Neural cell (in vitro differentiated cells): Measurements from ENCODE around the gene ITPR2. TPM values are rescaled to one million over a fixed set of nuclear protein-coding genes. Genes with fewer than 3 reads are reported as not detected.

Experiments
- H2AFZ ChIP-seq: fragments of 200-600, 300-800 bp; sonication (generic), shearing (Covaris generic); 2 replicates; pipeline ENCODE4 v1.6.0; 2014; ENCODE audit warnings: low read depth, mild to moderate bottlenecking, antibody characterized with exemption, low read length, moderate library complexity
- H3F3A ChIP-seq: fragments of 200-600 bp; shearing (Covaris generic); 2 replicates; pipeline ENCODE4 v1.6.1; 2016; ENCODE audit warnings: mild to moderate bottlenecking, moderate library complexity, mixed read lengths, antibody characterized with exemption, low read length; ENCODE audit not compliant: insufficient read depth, poor library complexity, severe bottlenecking
- H3K27ac ChIP-seq: fragments of 200-600, 300-800 bp; sonication (generic), shearing (Covaris generic); 2 replicates; pipeline ENCODE4 v1.5.1; 2014; ENCODE audit warnings: mild to moderate bottlenecking, low read length, moderate library complexity
- H3K27me3 ChIP-seq: fragments of 300-800, 200-600 bp; sonication (generic), shearing (Covaris generic); 2 replicates; pipeline ENCODE4 v1.6.0; 2014; ENCODE audit warnings: mild to moderate bottlenecking, low read depth, low read length, moderate library complexity; ENCODE audit not compliant: insufficient read depth
- H3K36me3 ChIP-seq: fragments of 300-800, 200-600 bp; sonication (generic), shearing (Covaris generic); 2 replicates; pipeline ENCODE4 v1.5.1; 2014; ENCODE audit warnings: mild to moderate bottlenecking, antibody characterized with exemption, low read length, moderate library complexity; ENCODE audit not compliant: insufficient read depth
- H3K4me2 ChIP-seq: fragments of 300-800, 200-600 bp; sonication (generic), shearing (Covaris generic); 2 replicates; pipeline ENCODE4 v1.6.0; 2014; ENCODE audit warnings: mild to moderate bottlenecking, low read length
- H3K4me3 ChIP-seq: fragments of 300-800, 200-600 bp; sonication (generic), shearing (Covaris generic); 2 replicates; pipeline ENCODE4 v1.5.1; 2014; ENCODE audit warnings: mild to moderate bottlenecking, low read length, moderate library complexity
- H3K79me2 ChIP-seq: fragments of 200-600 bp; shearing (Covaris generic); replicated peaks from 2 replicates; pipeline ENCODE4 v1.6.0; 2014; ENCODE audit warnings: mild to moderate bottlenecking, low read length, moderate library complexity; ENCODE audit not compliant: insufficient read depth
- H3K9ac ChIP-seq: fragments of 300-800, 200-600 bp; sonication (generic), shearing (Covaris generic); 2 replicates; pipeline ENCODE4 v1.6.1; 2016; ENCODE audit warnings: mild to moderate bottlenecking, low read length, mixed read lengths
- H3K9me2 ChIP-seq: fragments of 200-600 bp; shearing (Covaris generic); 2 replicates; pipeline ENCODE4 v1.6.1; 2016; ENCODE audit warnings: mild to moderate bottlenecking, low read length, mixed read lengths; ENCODE audit not compliant: insufficient read depth
- H3K9me3 ChIP-seq: fragments of 200-600, 300-800 bp; sonication (generic), shearing (Covaris generic); 2 replicates; pipeline ENCODE4 v1.6.1; 2016; ENCODE audit warnings: mild to moderate bottlenecking, mixed run types, low read length, moderate library complexity, mixed read lengths
- H4K20me1 ChIP-seq: fragments of 200-600 bp; shearing (Covaris generic); 2 replicates; pipeline ENCODE4 v1.6.1; 2016; ENCODE audit warnings: mild to moderate bottlenecking, mixed run types; ENCODE audit not compliant: insufficient read depth
- CTCF ChIP-seq: fragments of 450-650 bp; IDR thresholded peaks from 2 replicates; pipeline ENCODE4 v1.5.1; 2014; ENCODE audit warnings: antibody characterized with exemption, mild to moderate bottlenecking, moderate library complexity; ENCODE audit not compliant: poor library complexity, severe bottlenecking
- EP300 ChIP-seq: fragments of 450-650 bp; conservative IDR thresholded peaks from 2 replicates; pipeline ENCODE4 v1.6.1; 2014; ENCODE audit warnings: antibody characterized with exemption, mild to moderate bottlenecking, moderate library complexity; ENCODE audit not compliant: poor library complexity, severe bottlenecking
- EZH2 ChIP-seq: fragments of 200-600, 300-800 bp; shearing (Covaris generic), sonication (generic); IDR thresholded peaks from 2 replicates; pipeline ENCODE4 v1.6.1; 2014; ENCODE audit warnings: antibody characterized with exemption, low read length, borderline replicate concordance, mild to moderate bottlenecking; ENCODE audit not compliant: insufficient read depth, poor library complexity, severe bottlenecking
- MXI1 ChIP-seq: fragments of 450-650 bp; conservative IDR thresholded peaks from 2 replicates; pipeline ENCODE4 v1.6.1; 2014; ENCODE audit warnings: antibody characterized with exemption, mild to moderate bottlenecking; ENCODE audit not compliant: poor library complexity, severe bottlenecking
- POLR2AphosphoS5 ChIP-seq: IDR thresholded peaks from 2 replicates; pipeline ENCODE4 v1.6.1; 2012
- RAD21 ChIP-seq: fragments of 450-650 bp; conservative IDR thresholded peaks from 2 replicates; pipeline ENCODE4 v1.6.1; 2014; ENCODE audit warnings: antibody characterized with exemption, mild to moderate bottlenecking, moderate library complexity
- REST ChIP-seq: IDR thresholded peaks from 2 replicates; pipeline ENCODE4 v1.6.1; 2012; ENCODE audit warnings: borderline replicate concordance
- SMC3 ChIP-seq: fragments of 450-650 bp; conservative IDR thresholded peaks from 2 replicates; pipeline ENCODE4 v1.6.1; 2014; ENCODE audit warnings: antibody characterized with exemption, mild to moderate bottlenecking, moderate library complexity; ENCODE audit not compliant: poor library complexity
- TAF1 ChIP-seq: IDR thresholded peaks from 2 replicates; pipeline ENCODE4 v1.6.1; 2012; ENCODE audit warnings: low read depth
- polyA plus RNA-seq: library from polyadenylated mRNA; depleted of rRNA; stranded (reverse); fragments of >200 nt; gene quantifications from 2 replicates; pipeline ENCODE4 v1.2.3, GENCODE V29; 2014

ITPR2 gene
- polyA plus RNA-seq, 1 donor from 2014 or later = 2.0 TPM

- TF ChIP-seq CTCF (no peak), RAD21 (no peak), REST (no peak), TAF1 (no peak), POLR2AphosphoS5 (no peak), SMC3 (no peak), EZH2 (no peak), MXI1 (no peak), EP300 (no peak)
- no peaks in the 10 kb centered on the region for H3K36me3 ChIP-seq
- H3K79me2 ChIP-seq = no peaks in the 10 kb centered on the region
- no peaks in the 10 kb centered on the region for H3K9me2 ChIP-seq
- no peak overlapping the region for H3K4me2 ChIP-seq
- H3K4me3 ChIP-seq = no peak overlapping the region
- H3K9ac ChIP-seq = no peak overlapping the region
- H3K9me3 ChIP-seq = no peaks in the 10 kb centered on the region
- H3F3A ChIP-seq = no peaks in the 10 kb centered on the region
- no peak overlapping the region for H3K27ac ChIP-seq
- no peaks in the 10 kb centered on the region for H4K20me1 ChIP-seq
- no peaks in the 10 kb centered on the region for H3K27me3 ChIP-seq
- H2AFZ ChIP-seq = no peak overlapping the region
Measured at GRCh38 chr12:26628234-26628633, 204.8 kb downstream of the ITPR2 start.

GRCh38 chr12:26627335-26627734 is 205.7 kb downstream of the ITPR2 start:
- Histone ChIP-seq H3K9me3 (no peaks in the 10 kb centered on the region), H3K4me2 (no peak overlapping the region), H3K27ac (no peak overlapping the region), H3K79me2 (no peaks in the 10 kb centered on the region), H3K9me2 (no peaks in the 10 kb centered on the region), H3K9ac (no peak overlapping the region), H3F3A (no peaks in the 10 kb centered on the region), H3K36me3 (no peaks in the 10 kb centered on the region), H3K4me3 (no peak overlapping the region), H3K27me3 (no peaks in the 10 kb centered on the region), H4K20me1 (no peaks in the 10 kb centered on the region), H2AFZ (no peak overlapping the region)
- TF ChIP-seq POLR2AphosphoS5 (no peak), EP300 (no peak)

- H3K27me3 ChIP-seq = no peaks in the 10 kb centered on the region
- no peaks in the 10 kb centered on the region for H3K9me3 ChIP-seq
- no peak overlapping the region for H3K4me3 ChIP-seq
- H3F3A ChIP-seq = no peaks in the 10 kb centered on the region
- H3K79me2 ChIP-seq = no peaks in the 10 kb centered on the region
- no peak overlapping the region for H3K4me2 ChIP-seq
- H4K20me1 ChIP-seq = no peaks in the 10 kb centered on the region
- H2AFZ ChIP-seq = no peak overlapping the region
- H3K36me3 ChIP-seq = no peaks in the 10 kb centered on the region
- H3K9ac ChIP-seq = no peak overlapping the region
- no peaks in the 10 kb centered on the region for H3K9me2 ChIP-seq
- TF ChIP-seq REST = no peak
- TF ChIP-seq RAD21 = no peak
- TF ChIP-seq EP300 = no peak
- TF ChIP-seq CTCF = no peak
- no peak for TF ChIP-seq MXI1
- TF ChIP-seq POLR2AphosphoS5 = no peak
- no peak for TF ChIP-seq SMC3
- no peak for TF ChIP-seq EZH2
- no peak for TF ChIP-seq TAF1
- H3K27ac ChIP-seq = no peak overlapping the region
Measured at GRCh38 chr12:26623136-26623535, 209.9 kb downstream of the ITPR2 start.
